ENCODE data around the gene C1orf122.

GRCh38 chr1:37764888-37765441 lies 42.6 kb upstream of the C1orf122 start, which contains the start of gene EPHA10:
- no peak for TF ChIP-seq CTCF (conservative IDR thresholded peaks at IDR 0.05; ENCODE audit: low read length)
- TF ChIP-seq EZH2phosphoT487 (IDR thresholded peaks at IDR 0.05; ENCODE audit: borderline replicate concordance, low read depth, low read length): no peak

All from OCI-LY7 (cell line).